ENCODE results near the gene DHRSX. TPM values are rescaled to one million over a fixed set of nuclear protein-coding genes. Genes with fewer than 3 reads are reported as not detected.
"Not testable (repeated sequence)": the region's sequence is repeated elsewhere in the genome, so short reads cannot be mapped to it uniquely, and the experiment has no call there.

Gene DHRSX
- total and polyA plus RNA-seq, 3 experiments from 2014 or later: 21.5 to 26.6 (median 25.3) TPM

GRCh38 chrX:2419418-2419817 is 81.4 kb downstream of the DHRSX start:
- H3K27ac Mint-ChIP-seq; H3K4me1 Mint-ChIP-seq; H3K27me3 ChIP-seq (ENCODE audit: insufficient read depth, low read length, poor library complexity, severe bottlenecking); DNase-seq; H3K9me3 Mint-ChIP-seq; H3K4me3 ChIP-seq (ENCODE audit: low read length); H3K36me3 ChIP-seq (ENCODE audit: insufficient read depth, low read length); H3K9me3 ChIP-seq (ENCODE audit: low read length); H3K27ac ChIP-seq (ENCODE audit: low read depth, low read length); CTCF ChIA-PET; H3K4me3 Mint-ChIP-seq; POLR2A ChIA-PET; H3K4me1 ChIP-seq (ENCODE audit: insufficient read depth, low read length); H3K27me3 Mint-ChIP-seq: not testable (repeated sequence)
- H3K36me3 Mint-ChIP-seq: peaks cover 17 to 31% (median 26%) of the 10 kb centered on the region in 3 donors

- H3K9me3 Mint-ChIP-seq: peaks cover 0 to 2% (median 0%) of the 10 kb centered on the region in 5 donors
- Histone ChIP-seq H3K9me3 (ENCODE audit: low read length) (no peaks in the 10 kb centered on the region), H3K4me3 (ENCODE audit: low read length) (no peak overlapping the region), H3K36me3 (ENCODE audit: insufficient read depth, low read length) (peaks cover 7% of the 10 kb centered on the region), H3K4me1 (ENCODE audit: insufficient read depth, low read length) (no peaks in the 10 kb centered on the region), H3K27ac (ENCODE audit: low read depth, low read length) (no peak overlapping the region), H3K27me3 (ENCODE audit: insufficient read depth, low read length, poor library complexity, severe bottlenecking) (no peaks in the 10 kb centered on the region)
- H3K27me3 Mint-ChIP-seq: no peaks in the 10 kb centered on the region
- no peak overlapping the region for H3K27ac Mint-ChIP-seq
- ChIA-PET CTCF (no interaction called here), POLR2A (no interaction called here)
- peaks cover 13 to 20% (median 17%) of the 10 kb centered on the region in 3 donors for H3K36me3 Mint-ChIP-seq
- peaks cover 0 to 1% (median 0%) of the 10 kb centered on the region in 3 donors for H3K4me1 Mint-ChIP-seq
- no peak for DNase-seq
- H3K4me3 Mint-ChIP-seq: no peak overlapping the region
Measured at GRCh38 chrX:2418000-2418399, 82.8 kb downstream of the DHRSX start.

- no peak overlapping the region for H3K4me3 ChIP-seq (ENCODE audit: low read length)
- no peak overlapping the region for H3K27ac ChIP-seq (ENCODE audit: low read depth, low read length)
- H3K27me3 Mint-ChIP-seq: no peaks in the 10 kb centered on the region
- H3K36me3 ChIP-seq (ENCODE audit: insufficient read depth, low read length): peaks cover 7% of the 10 kb centered on the region
- H3K27ac Mint-ChIP-seq: no peak overlapping the region
- no peaks in the 10 kb centered on the region for H3K4me1 ChIP-seq (ENCODE audit: insufficient read depth, low read length)
- peaks cover 13 to 15% (median 15%) of the 10 kb centered on the region in 3 donors for H3K36me3 Mint-ChIP-seq
- ChIA-PET CTCF (no interaction called here), POLR2A (no interaction called here)
- H3K27me3 ChIP-seq (ENCODE audit: insufficient read depth, low read length, poor library complexity, severe bottlenecking): no peaks in the 10 kb centered on the region
- no peak overlapping the region for H3K4me3 Mint-ChIP-seq
- no peak for DNase-seq
- peaks cover 0 to 1% (median 0%) of the 10 kb centered on the region in 3 donors for H3K4me1 Mint-ChIP-seq
- H3K9me3 ChIP-seq (ENCODE audit: low read length): no peaks in the 10 kb centered on the region
- H3K9me3 Mint-ChIP-seq: peaks cover 0 to 2% (median 0%) of the 10 kb centered on the region in 5 donors
Measured at GRCh38 chrX:2416851-2417604, 83.7 kb downstream of the DHRSX start.

GRCh38 chrX:2414384-2414783 is 86.4 kb downstream of the DHRSX start:
- Histone ChIP-seq H3K36me3 (ENCODE audit: insufficient read depth, low read length) (no peaks in the 10 kb centered on the region), H3K27ac (ENCODE audit: low read depth, low read length) (no peak overlapping the region), H3K4me3 (ENCODE audit: low read length) (no peak overlapping the region), H3K9me3 (ENCODE audit: low read length) (no peaks in the 10 kb centered on the region), H3K27me3 (ENCODE audit: insufficient read depth, low read length, poor library complexity, severe bottlenecking) (no peaks in the 10 kb centered on the region), H3K4me1 (ENCODE audit: insufficient read depth, low read length) (no peaks in the 10 kb centered on the region)
- Mint-ChIP-seq H3K27me3 (no peaks in the 10 kb centered on the region), H3K4me1 (no peaks in the 10 kb centered on the region), H3K36me3 (peaks cover 1 to 16% (median 3%) of the 10 kb centered on the region in 3 donors), H3K9me3 (no peaks in the 10 kb centered on the region), H3K4me3 (no peak overlapping the region), H3K27ac (no peak overlapping the region)
- ChIA-PET CTCF (no interaction called here), POLR2A (no interaction called here)
- DNase-seq: no peak

- Histone ChIP-seq H3K27ac (ENCODE audit: low read depth, low read length) (no peak overlapping the region), H3K27me3 (ENCODE audit: insufficient read depth, low read length, poor library complexity, severe bottlenecking) (no peaks in the 10 kb centered on the region), H3K4me3 (ENCODE audit: low read length) (no peak overlapping the region), H3K9me3 (ENCODE audit: low read length) (no peaks in the 10 kb centered on the region), H3K4me1 (ENCODE audit: insufficient read depth, low read length) (no peaks in the 10 kb centered on the region), H3K36me3 (ENCODE audit: insufficient read depth, low read length) (no peaks in the 10 kb centered on the region)
- Mint-ChIP-seq H3K4me3 (no peak overlapping the region), H3K4me1 (no peaks in the 10 kb centered on the region), H3K36me3 (peaks cover 5 to 20% (median 5%) of the 10 kb centered on the region in 3 donors), H3K27ac (no peak overlapping the region), H3K27me3 (no peaks in the 10 kb centered on the region), H3K9me3 (no peaks in the 10 kb centered on the region)
- CTCF ChIA-PET: no interaction called here
- POLR2A ChIA-PET: no interaction called here
- DNase-seq: no peak
Measured at GRCh38 chrX:2413969-2414368, 86.8 kb downstream of the DHRSX start.

GRCh38 chrX:2412131-2412530 is 88.6 kb downstream of the DHRSX start:
- Histone ChIP-seq H3K4me1 (ENCODE audit: insufficient read depth, low read length) (no peaks in the 10 kb centered on the region), H3K9me3 (ENCODE audit: low read length) (peaks cover 5% of the 10 kb centered on the region), H3K4me3 (ENCODE audit: low read length) (no peak overlapping the region), H3K27me3 (ENCODE audit: insufficient read depth, low read length, poor library complexity, severe bottlenecking) (no peaks in the 10 kb centered on the region), H3K36me3 (ENCODE audit: insufficient read depth, low read length) (no peaks in the 10 kb centered on the region), H3K27ac (ENCODE audit: low read depth, low read length) (no peak overlapping the region)
- ChIA-PET POLR2A (no interaction called here), CTCF (no interaction called here)
- H3K4me1 Mint-ChIP-seq: no peaks in the 10 kb centered on the region
- no peak for DNase-seq
- H3K4me3 Mint-ChIP-seq: no peak overlapping the region
- H3K27me3 Mint-ChIP-seq: no peaks in the 10 kb centered on the region
- peaks cover 0 to 5% (median 4%) of the 10 kb centered on the region in 5 donors for H3K9me3 Mint-ChIP-seq
- peaks cover 16 to 37% (median 22%) of the 10 kb centered on the region in 3 donors for H3K36me3 Mint-ChIP-seq
- no peak overlapping the region for H3K27ac Mint-ChIP-seq

GRCh38 chrX:2410279-2411020 is 90.3 kb downstream of the DHRSX start:
- Mint-ChIP-seq H3K36me3 (peaks cover 22 to 48% (median 29%) of the 10 kb centered on the region in 3 donors), H3K27ac (no peak overlapping the region), H3K27me3 (no peaks in the 10 kb centered on the region), H3K9me3 (peaks cover 3 to 10% (median 9%) of the 10 kb centered on the region in 5 donors), H3K4me3 (no peak overlapping the region), H3K4me1 (no peaks in the 10 kb centered on the region)
- Histone ChIP-seq H3K9me3 (ENCODE audit: low read length) (peaks cover 6% of the 10 kb centered on the region), H3K36me3 (ENCODE audit: insufficient read depth, low read length) (no peaks in the 10 kb centered on the region), H3K4me1 (ENCODE audit: insufficient read depth, low read length) (no peaks in the 10 kb centered on the region), H3K4me3 (ENCODE audit: low read length) (no peak overlapping the region), H3K27ac (ENCODE audit: low read depth, low read length) (no peak overlapping the region), H3K27me3 (ENCODE audit: insufficient read depth, low read length, poor library complexity, severe bottlenecking) (no peaks in the 10 kb centered on the region)
- ChIA-PET POLR2A (no interaction called here), CTCF (no interaction called here)
- no peak for DNase-seq

- DNase-seq: no peak
- Histone ChIP-seq H3K27ac (ENCODE audit: low read depth, low read length) (no peak overlapping the region), H3K4me1 (ENCODE audit: insufficient read depth, low read length) (no peaks in the 10 kb centered on the region), H3K4me3 (ENCODE audit: low read length) (no peak overlapping the region), H3K36me3 (ENCODE audit: insufficient read depth, low read length) (no peaks in the 10 kb centered on the region), H3K27me3 (ENCODE audit: insufficient read depth, low read length, poor library complexity, severe bottlenecking) (no peaks in the 10 kb centered on the region), H3K9me3 (ENCODE audit: low read length) (peaks cover 6% of the 10 kb centered on the region)
- POLR2A ChIA-PET: no interaction called here
- H3K36me3 Mint-ChIP-seq: peaks cover 22 to 51% (median 29%) of the 10 kb centered on the region in 3 donors
- CTCF ChIA-PET: no interaction called here
- no peak overlapping the region for H3K27ac Mint-ChIP-seq
- H3K4me3 Mint-ChIP-seq: no peak overlapping the region
- no peaks in the 10 kb centered on the region for H3K27me3 Mint-ChIP-seq
- H3K9me3 Mint-ChIP-seq: peaks cover 3 to 10% (median 9%) of the 10 kb centered on the region in 5 donors
- no peaks in the 10 kb centered on the region for H3K4me1 Mint-ChIP-seq
Measured at GRCh38 chrX:2409796-2410195, 91.0 kb downstream of the DHRSX start.
